HG03520 (cell line): ENCODE data around the gene CFL1.
"Not testable (repeated sequence)": the region's sequence is repeated elsewhere in the genome, so short reads cannot be mapped to it uniquely, and the experiment has no call there.

Source experiments
- ATAC-seq: cut with Tn5 transposase; IDR thresholded peaks from one replicate; pipeline ENCODE4 v1.9.1; 2021; ENCODE audit warnings: mild to moderate bottlenecking, moderate library complexity; ENCODE audit not compliant: unreplicated experiment

The CFL1 gene

GRCh38 chr11:65859812-65860277 is 1.9 kb upstream of the CFL1 start:
- ATAC-seq: no peak

DNA sequence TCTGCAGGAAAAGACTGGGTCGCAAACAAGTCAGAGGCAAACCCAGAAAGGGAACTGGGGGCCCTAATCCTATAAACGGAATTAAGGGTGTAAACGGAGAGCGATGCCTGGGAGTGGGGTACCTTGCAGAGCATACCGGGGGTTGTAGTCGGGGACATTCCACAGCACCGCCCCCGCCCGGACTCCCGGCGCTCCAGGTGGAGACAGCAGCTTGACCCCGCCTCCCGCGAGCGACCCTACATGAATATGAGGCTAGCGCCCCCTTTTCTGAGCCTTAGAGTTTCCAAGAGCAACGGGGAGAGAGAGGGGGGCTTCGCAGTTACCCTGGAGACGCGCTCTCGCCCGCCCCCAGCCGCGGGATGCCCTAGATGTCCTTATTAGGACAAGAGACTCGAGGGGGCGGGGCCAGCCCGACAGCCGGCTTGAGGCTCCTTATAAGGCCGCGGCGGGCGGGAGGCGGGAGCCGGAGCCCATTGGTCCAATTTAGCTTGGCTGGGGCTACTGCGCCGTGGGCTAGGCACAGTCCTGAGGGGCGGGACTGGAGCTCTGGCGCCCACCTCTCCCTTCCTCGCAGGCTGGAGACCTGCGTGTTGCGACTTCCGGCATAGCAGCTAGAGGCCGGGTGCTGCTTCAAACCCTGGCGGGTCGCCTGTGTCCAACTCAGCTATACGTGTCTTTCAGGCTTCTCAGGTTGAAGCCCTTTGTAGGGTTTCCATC is 1.3 kb upstream of the CFL1 start:
- peak; percentile 45 for ATAC-seq

- ATAC-seq: no peak
Measured at GRCh38 chr11:65858681-65859087, 704 bp upstream of the CFL1 start.

GRCh38 chr11:65857500-65857852 is 504 bp downstream of the CFL1 start:
- ATAC-seq: peak; percentile 1

DNA sequence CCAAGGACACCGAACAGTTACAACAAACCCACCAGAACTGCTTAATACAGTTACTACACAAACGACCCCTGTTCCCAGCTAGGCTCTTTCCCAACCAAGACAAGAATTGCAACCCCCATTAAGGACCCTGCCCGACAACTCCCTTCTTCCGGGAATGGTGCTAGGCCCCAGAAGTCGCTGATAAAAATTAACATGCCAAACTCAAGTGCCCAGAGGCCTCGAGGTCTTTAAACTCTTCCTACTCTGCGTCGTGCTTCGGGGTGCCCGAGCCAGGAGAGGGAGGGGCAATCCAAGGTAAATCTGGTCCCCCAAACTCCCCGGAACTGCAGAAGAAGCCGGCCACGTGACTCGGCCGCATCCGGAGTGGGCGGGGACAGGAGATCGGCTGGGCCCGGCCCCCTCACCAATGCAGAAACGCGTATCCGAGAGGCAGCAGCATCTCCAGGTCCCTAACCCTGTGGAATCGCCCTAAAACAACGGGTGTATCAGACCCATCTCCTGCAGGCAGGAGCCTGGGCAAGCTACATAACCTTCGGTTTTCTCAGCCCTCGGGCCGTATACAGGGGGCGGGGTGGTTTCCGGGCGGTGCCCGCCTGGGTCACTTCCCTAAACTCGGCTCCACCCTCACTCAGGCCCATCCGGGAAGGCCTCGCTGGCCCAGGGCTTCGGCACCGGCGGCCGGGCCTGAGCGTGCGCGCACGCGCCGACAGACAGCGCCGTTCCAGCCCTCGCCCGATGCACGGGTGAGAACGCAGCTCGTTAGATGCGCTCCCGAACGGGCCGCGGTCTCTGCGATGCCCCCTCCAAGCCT is 1.1 kb downstream of the CFL1 start:
- no peak for ATAC-seq

DNA sequence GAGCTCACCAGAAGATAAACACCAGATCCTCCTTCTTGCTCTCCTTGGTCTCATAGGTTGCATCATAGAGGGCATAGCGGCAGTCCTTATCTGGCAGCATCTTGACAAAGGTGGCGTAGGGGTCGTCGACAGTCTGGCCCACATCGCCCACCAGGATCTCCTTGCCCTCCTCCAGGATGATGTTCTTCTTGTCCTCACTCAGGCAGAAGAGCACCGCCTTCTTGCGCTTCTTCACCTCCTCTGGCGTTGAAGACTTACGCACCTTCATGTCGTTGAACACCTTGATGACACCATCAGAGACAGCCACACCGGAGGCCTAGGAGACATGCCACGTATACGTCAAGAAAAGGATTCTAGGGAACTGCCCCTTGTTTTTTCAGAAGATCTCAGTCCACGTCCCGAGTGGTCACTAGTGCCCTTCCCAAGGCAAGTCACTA is 2.0 kb downstream of the CFL1 start:
- ATAC-seq: no peak

- no peak for ATAC-seq
Measured at GRCh38 chr11:65854852-65855837, 2.8 kb downstream of the CFL1 start.

DNA sequence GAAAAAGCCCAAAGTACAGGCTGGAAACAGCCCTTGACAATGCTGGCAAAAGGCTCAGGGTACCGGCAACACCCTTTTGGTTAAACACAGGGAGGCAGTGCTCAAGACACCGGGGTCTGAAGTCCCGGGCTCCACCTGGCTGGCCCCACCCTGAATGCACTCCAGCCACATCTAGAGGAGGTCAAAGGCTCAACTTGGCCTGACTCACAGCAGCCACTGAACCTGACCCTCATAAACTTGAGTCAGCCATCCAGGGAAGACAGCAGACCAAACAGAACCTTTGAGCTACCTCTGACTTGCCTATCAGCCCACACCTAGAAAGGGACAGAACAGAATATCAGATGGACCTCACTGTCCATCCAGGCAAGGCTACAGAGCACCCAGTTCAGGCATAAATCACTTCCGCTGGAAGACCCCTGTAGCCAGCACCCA is 3.8 kb downstream of the CFL1 start:
- no peak for ATAC-seq

- no peak for ATAC-seq
Measured at GRCh38 chr11:65853246-65853979, 4.6 kb downstream of the CFL1 start.

DNA sequence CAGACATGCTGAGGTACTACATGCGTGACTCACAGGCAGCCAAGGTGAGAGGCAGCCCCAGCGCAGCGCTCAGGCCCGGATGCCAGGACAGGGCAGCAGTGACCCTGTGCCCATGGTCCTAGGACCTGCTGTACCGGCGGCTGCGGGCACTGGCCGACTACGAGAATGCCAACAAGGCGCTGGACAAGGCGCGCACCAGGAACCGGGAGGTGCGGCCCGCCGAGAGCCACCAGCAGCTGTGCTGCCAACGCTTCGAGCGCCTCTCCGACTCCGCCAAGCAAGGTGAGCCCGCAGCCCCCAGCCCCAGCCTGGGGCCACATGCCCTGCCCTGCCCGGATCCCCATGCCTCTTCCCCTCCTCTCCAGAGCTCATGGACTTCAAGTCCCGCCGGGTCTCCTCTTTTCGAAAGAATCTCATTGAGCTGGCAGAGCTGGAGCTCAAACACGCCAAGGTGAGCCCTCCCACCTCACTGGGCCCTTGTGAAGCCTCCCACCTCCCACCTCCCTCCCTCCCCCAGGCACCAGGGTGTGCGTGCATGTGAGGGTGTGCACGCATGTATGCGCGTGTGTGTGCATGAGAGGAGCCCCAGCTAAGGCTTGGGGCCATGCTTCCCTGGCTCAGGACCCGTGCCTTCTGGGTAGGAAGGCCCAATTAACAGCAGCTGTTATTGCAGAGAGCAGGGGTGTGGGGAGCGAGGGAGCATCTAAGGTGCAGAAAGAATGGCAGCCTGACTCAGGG is 5.3 kb downstream of the CFL1 start:
- ATAC-seq: no peak

- ATAC-seq: no peak
Measured at GRCh38 chr11:65851811-65852507, 6.0 kb downstream of the CFL1 start.

DNA sequence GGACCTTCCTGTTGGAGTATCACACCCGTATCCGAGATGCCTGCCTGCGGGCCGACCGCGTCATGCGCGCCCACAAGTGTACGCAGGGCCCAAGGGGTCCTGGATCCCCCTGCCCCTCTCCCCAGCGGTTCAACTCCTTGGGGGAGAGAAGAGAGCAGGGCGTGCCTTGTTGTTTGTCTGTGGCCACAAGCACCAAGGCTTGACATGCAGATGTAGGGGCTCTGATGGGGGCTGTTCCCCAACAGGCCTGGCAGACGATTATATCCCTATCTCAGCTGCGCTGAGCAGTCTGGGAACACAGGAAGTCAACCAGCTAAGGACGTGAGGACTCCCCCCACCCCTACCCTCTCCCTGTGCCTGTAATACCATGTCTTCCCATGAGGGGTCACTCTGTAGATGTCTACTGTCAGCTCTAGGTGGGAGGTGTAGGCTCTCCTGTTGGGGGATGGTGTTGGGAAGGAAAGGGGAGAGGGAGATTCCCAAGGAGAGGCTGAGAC is 6.8 kb downstream of the CFL1 start:
- no peak for ATAC-seq

- ATAC-seq: no peak
Measured at GRCh38 chr11:65850217-65851082, 7.5 kb downstream of the CFL1 start.

DNA sequence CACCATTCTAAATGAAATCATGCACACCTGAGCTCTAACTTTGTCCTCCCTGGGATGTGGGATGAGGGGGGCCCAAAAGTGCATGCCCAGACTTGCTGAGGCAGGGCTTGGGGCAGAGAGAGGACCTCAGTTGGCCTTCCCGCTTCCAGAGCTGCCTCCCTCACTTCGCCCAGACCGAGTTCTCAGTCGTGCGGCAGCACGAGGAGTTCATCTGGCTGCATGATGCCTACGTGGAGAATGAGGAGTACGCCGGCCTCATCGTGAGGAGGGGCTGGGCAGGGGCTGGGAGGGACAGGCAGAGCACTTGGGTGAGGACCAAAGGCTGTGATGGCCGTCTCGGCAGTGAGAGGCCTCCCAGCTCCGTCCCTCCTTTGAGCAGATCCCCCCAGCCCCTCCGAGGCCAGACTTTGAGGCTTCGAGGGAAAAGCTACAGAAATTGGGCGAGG is 8.2 kb downstream of the CFL1 start:
- ATAC-seq: no peak

DNA sequence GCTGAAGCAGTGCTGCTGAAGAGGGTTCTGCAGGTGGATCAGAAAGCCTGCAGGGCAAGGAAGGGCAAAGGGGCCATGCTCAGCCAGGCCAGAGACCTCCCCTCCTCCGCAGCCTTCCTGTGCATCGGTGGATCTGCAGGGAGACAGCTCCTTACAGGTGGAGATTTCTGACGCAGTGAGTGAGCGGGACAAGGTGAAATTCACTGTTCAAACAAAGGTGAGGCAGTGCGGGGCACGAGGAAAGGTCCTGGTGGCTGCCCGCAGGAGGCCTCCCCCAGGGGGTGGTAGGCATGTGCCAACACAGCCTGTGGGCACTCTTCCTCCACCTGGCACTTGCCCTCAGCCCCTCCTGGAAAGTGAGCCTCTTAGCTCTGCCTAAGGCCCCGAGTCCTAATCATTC is 8.6 kb downstream of the CFL1 start:
- no peak for ATAC-seq

DNA sequence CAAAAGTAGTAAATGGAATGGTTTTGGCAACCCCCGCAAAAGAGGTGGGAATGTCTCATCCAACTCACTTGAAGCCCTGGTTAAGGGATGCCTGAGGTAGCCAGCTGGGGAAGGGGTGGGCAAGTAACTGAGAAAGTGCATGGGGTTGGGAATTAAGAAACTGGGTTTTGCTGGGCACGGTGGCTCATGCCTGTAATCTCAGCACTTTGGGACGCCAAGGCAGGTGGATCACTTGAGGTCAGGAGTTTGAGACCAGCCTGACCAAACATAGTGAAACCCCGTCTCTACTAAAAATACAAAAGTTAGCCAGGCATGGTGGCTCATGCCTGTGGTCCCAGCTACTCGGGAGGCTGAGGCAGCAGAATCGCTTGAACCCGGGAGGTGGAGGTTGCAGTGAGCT is 9.3 kb downstream of the CFL1 start:
- not testable (repeated sequence) for ATAC-seq

DNA sequence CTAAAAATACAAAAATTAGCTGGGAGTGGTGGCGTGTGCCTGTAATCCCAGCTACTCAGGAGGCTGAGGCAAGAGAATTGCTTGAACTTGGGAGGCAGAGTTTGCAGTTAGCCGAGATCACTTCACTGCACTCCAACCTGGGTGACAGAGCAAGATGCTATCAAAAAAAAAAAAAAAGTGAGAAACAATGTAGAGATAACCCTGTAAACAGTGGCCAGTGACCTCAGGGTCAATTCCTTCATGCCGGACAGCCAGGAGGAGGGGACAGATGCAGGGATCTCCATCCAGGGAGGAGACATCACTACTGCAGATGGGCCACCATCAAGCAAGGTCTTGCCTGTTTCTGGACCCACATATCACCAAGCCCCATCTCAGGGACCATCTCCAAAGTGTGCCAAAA is 10.2 kb downstream of the CFL1 start:
- ATAC-seq: no peak
